Brain microvascular endothelial cell (primary cell): ENCODE measurements around the gene CD2AP.

Experiments used
- DNase-seq: peaks from one replicate; pipeline ENCODE4 v3.0.0-alpha.2; 2020
- H3K27ac ChIP-seq: fragments of 250-450 bp; sonication (Bioruptor Pico); 2 replicates; pipeline ENCODE4 v1.5.1; 2020; ENCODE audit warnings: mild to moderate bottlenecking, moderate library complexity
- H3K27me3 ChIP-seq: fragments of 250-450 bp; sonication (Bioruptor Pico); replicated peaks from 2 replicates; pipeline ENCODE4 v1.5.1; 2020; ENCODE audit warnings: mild to moderate bottlenecking
- H3K36me3 ChIP-seq: fragments of 250-450 bp; sonication (Bioruptor Pico); replicated peaks from 2 replicates; pipeline ENCODE4 v1.5.1; 2020; ENCODE audit warnings: mild to moderate bottlenecking
- H3K4me3 ChIP-seq: 2 replicates; pipeline ENCODE4 v1.5.1; 2011; ENCODE audit warnings: low read depth, mild to moderate bottlenecking, control low read depth, low read length, moderate library complexity
- CTCF ChIP-seq: IDR thresholded peaks from 2 replicates; pipeline ENCODE4 v1.5.1; 2011; ENCODE audit warnings: low read depth, mild to moderate bottlenecking, moderate library complexity, low read length, control low read depth, inconsistent platforms; ENCODE audit errors: missing control alignments
- in situ Hi-C: cut with HindIII; loops from 2 replicates; pipeline ENCODE4 v1.10.0; 2017; ENCODE audit warnings: low sequenced_read_pairs, low pct_ligation_motif_present

Gene CD2AP

GRCh38 chr6:47473791-47474346 lies 3.7 kb upstream of the CD2AP start:
- in situ Hi-C loops, result no loop called here
- Histone ChIP-seq H3K27me3 (no peaks in the 10 kb centered on the region), H3K4me3 (no peak overlapping the region), H3K27ac (no peak overlapping the region), H3K36me3 (no peaks in the 10 kb centered on the region)
- no peak for DNase-seq
- TF ChIP-seq CTCF, result no peak

GRCh38 chr6:47475319-47475816 lies 2.2 kb upstream of the CD2AP start:
- H3K27ac ChIP-seq, result no peak overlapping the region
- DNase-seq, result no peak
- no peak overlapping the region for H3K4me3 ChIP-seq
- H3K27me3 ChIP-seq, result no peaks in the 10 kb centered on the region
- in situ Hi-C loops, result no loop called here
- no peak for TF ChIP-seq CTCF
- no peaks in the 10 kb centered on the region for H3K36me3 ChIP-seq

GRCh38 chr6:47476781-47477496 lies 650 bp upstream of the CD2AP start:
- in situ Hi-C loops, result no loop called here
- no peak for TF ChIP-seq CTCF
- DNase-seq, result no peak
- Histone ChIP-seq H3K27me3 (no peaks in the 10 kb centered on the region), H3K36me3 (no peaks in the 10 kb centered on the region), H3K27ac (peak overlapping the region; percentile 77), H3K4me3 (peak overlapping the region; percentile 89)

GRCh38 chr6:47478233-47479139 lies 897 bp downstream of the CD2AP start:
- in situ Hi-C loops, result no loop called here
- no peaks in the 10 kb centered on the region for H3K27me3 ChIP-seq
- no peaks in the 10 kb centered on the region for H3K36me3 ChIP-seq
- no peak for TF ChIP-seq CTCF
- peak overlapping the region; percentile 77 for H3K27ac ChIP-seq
- no peak for DNase-seq
- H3K4me3 ChIP-seq, result peak overlapping the region; percentile 89

GRCh38 chr6:47479140-47479508 lies 1.5 kb downstream of the CD2AP start:
- Histone ChIP-seq H3K36me3 (no peaks in the 10 kb centered on the region), H3K27me3 (no peaks in the 10 kb centered on the region), H3K27ac (peak overlapping the region; percentile 77), H3K4me3 (peak overlapping the region; percentile 89)
- no peak for TF ChIP-seq CTCF
- in situ Hi-C loops, result no loop called here
- no peak for DNase-seq
